ACC112 (cell line): ENCODE data around the gene PIH1D1.

ENCODE experiments used
- H2AFZ ChIP-seq: fragments of 200-600 bp; sonication (generic); one replicate; pipeline ENCODE4 v1.6.0; 2017; ENCODE audit warnings: antibody characterized with exemption, low read length; ENCODE audit not compliant: unreplicated experiment
- H3K27ac ChIP-seq: fragments of 200-600 bp; sonication (generic); 2 replicates; pipeline ENCODE4 v1.5.1; 2014; ENCODE audit warnings: low read depth, mild to moderate bottlenecking, antibody characterized with exemption, low read length, moderate library complexity
- H3K27me3 ChIP-seq: fragments of 200-600 bp; sonication (generic); 2 replicates; pipeline ENCODE4 v1.6.1; 2014; ENCODE audit warnings: mild to moderate bottlenecking, antibody characterized with exemption, low read length, moderate library complexity, mixed read lengths; ENCODE audit not compliant: insufficient read depth
- H3K36me3 ChIP-seq: fragments of 200-600 bp; sonication (generic); 2 replicates; pipeline ENCODE4 v1.6.1; 2016; ENCODE audit warnings: mild to moderate bottlenecking, antibody characterized with exemption, low read length, moderate library complexity, mixed read lengths; ENCODE audit not compliant: insufficient read depth
- H3K4me1 ChIP-seq: fragments of 200-600 bp; sonication (generic); one replicate; pipeline ENCODE4 v1.6.1; 2016; ENCODE audit warnings: low read length, mixed read lengths; ENCODE audit not compliant: insufficient read depth, unreplicated experiment, control insufficient read depth
- H3K4me3 ChIP-seq: fragments of 200-600 bp; sonication (generic); 2 replicates; pipeline ENCODE4 v1.5.1; 2014; ENCODE audit warnings: mild to moderate bottlenecking, low read depth, low read length
- H3K79me2 ChIP-seq: fragments of 200-600 bp; sonication (generic); one replicate; pipeline ENCODE4 v1.6.0; 2016; ENCODE audit warnings: low read length; ENCODE audit not compliant: control insufficient read depth, unreplicated experiment, insufficient read depth

Gene PIH1D1

DNA sequence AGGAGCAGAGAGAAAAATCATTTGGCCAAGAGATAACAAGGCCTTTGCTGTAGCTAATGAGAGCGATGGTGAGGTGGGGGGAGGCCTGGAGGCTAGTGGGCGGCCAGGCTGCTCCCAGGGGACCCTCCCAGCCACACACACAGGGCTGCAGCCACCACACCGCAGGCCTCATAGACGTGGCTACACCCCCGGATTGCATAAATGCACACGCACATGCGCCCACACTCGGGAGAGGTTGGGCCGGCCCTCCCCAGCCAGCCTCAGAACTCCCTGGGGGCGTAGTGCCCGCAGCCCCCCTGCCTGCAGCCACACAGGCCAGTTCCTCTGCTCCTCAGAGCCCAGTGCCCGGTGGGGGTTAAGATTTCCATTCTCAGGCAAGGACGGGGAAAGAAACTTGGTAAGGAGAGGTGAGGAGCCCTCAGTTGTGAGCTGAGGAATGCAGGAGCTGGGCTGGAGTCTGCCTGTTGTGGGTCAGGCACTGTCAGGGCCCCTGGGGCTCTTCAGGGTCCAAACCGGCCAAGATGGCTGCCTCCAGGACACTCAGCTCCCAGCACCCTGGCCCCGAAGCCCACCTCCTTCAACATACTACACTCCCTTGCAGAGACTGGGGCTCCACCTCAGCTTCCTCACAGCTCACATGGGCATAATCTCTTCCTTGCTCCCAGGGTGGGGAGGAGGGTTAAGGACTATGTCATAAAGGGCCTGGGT, 36.4 kb downstream of the PIH1D1 start:
- no peaks in the 10 kb centered on the region for H3K36me3 ChIP-seq
- H3K4me1 ChIP-seq, result no peaks in the 10 kb centered on the region
- no peak overlapping the region for H2AFZ ChIP-seq

DNA sequence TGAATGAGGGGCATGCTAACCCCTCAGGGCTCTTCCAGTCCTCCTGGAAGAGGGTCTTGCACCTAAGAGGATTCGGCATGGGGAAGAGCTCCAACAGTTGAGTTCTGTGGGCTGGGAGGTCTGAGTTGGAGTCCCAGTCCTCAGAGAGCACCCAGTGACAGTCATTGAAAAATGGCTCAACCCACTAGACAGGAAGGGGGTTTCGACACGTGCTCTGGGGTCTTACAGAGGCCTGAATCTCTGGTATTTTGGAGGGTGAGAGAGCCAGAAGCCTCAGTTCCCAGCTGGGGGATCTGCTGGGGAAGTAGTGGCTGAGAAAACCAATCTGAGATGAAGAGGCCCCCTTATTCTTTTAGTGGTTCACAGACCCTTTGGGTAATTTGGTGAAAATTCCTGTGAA, 37.4 kb downstream of the PIH1D1 start:
- no peaks in the 10 kb centered on the region for H3K36me3 ChIP-seq
- H3K27me3 ChIP-seq, result peaks cover 23% of the 10 kb centered on the region
- H3K4me3 ChIP-seq, result no peak overlapping the region
- no peaks in the 10 kb centered on the region for H3K79me2 ChIP-seq
- no peak overlapping the region for H2AFZ ChIP-seq
- H3K27ac ChIP-seq, result no peak overlapping the region
- H3K4me1 ChIP-seq, result no peaks in the 10 kb centered on the region

More for the DNA sequence above, 36.4 kb downstream of the PIH1D1 start:
- Histone ChIP-seq H3K27ac (no peak overlapping the region), H3K4me3 (no peak overlapping the region), H3K27me3 (peaks cover 33% of the 10 kb centered on the region), H3K79me2 (no peaks in the 10 kb centered on the region)

DNA sequence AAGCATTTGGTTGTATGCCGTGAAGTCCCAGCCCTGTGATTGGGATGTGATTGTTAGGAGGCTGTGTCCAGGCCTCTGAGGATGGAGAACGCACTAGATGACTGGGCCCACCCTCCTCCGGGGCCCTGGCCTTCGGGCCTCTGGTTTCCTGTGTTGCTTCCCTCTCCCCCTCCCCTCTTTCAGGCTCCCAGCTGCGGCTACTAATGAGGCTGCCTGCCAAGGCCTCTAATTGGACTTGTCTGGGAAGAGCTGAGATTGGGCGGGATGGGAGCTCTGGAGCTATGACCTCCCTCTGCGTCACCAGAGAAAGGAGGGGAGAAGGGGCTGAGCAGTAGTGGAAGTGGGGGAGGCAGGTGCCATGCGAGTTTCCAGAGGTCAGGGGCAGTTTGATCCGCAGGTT, 38.3 kb downstream of the PIH1D1 start:
- H3K27me3 ChIP-seq, result peaks cover 14% of the 10 kb centered on the region

DNA sequence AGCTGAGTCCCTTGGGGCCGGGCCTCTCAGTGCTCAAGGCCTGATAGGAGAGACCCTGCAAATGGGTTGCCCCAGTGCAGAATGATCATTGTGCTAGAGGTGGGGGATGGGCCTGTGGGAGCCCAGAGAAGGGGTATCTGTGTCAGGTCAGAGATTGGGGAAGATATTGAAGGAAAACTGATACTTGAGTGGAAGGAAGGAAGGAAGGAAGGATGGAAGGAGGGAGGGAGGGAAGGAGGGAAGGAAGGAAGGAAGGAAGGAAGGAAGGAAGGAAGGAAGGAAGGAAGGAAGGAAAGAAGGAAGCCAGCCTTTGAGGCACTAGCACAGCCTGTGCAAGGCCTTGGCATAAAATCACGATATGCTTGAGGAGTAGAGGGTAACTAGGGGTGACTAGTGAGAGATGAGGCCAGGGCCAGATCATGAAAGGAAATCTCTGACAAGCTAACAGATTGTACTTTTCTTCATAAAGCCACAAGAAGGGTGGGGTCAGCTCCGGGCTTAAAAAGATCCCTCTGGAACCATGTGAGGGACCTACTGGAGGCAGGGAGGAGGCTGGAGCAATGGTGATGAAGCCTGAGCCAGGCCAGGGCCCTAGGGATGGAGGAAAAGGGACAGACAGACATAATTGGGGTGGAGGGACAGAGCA, 39.8 kb downstream of the PIH1D1 start:
- H3K4me3 ChIP-seq, result no peak overlapping the region
- no peaks in the 10 kb centered on the region for H3K79me2 ChIP-seq
- H3K27ac ChIP-seq, result no peak overlapping the region
- no peaks in the 10 kb centered on the region for H3K36me3 ChIP-seq
- H3K27me3 ChIP-seq, result no peaks in the 10 kb centered on the region
- H2AFZ ChIP-seq, result no peak overlapping the region
- no peaks in the 10 kb centered on the region for H3K4me1 ChIP-seq

More for the DNA sequence above, 38.3 kb downstream of the PIH1D1 start:
- H2AFZ ChIP-seq, result no peak overlapping the region
- no peak overlapping the region for H3K27ac ChIP-seq
- H3K79me2 ChIP-seq, result no peaks in the 10 kb centered on the region
- no peak overlapping the region for H3K4me3 ChIP-seq
- no peaks in the 10 kb centered on the region for H3K36me3 ChIP-seq
- H3K4me1 ChIP-seq, result no peaks in the 10 kb centered on the region

DNA sequence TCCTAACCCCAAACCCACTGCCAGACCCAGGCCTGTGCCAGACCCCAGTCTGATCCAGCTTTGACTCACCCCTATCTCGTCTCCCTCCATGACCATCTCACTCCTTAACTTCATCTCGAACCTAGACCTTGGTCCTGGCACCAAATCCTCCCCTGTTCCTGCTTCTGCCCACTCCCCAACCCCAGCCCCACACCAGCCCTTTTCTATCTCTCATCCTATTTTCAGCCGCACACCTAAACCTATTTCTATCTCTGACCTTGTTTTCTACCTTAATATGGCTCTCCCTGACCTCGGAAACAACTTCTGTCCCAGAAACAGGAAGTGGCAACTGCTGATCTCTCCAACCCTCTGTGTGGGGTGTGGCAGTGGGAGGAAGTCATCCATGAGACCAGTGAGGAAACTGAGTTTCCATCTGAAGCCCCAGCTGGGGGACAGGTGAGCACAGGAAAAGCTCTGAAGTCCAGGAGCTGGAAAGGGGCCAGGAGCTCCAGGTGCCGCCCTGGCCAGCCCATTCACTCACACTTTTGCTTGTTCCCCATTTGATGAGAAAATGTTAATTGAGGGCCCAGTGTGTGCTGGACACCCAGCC, 42.1 kb downstream of the PIH1D1 start:
- Histone ChIP-seq H3K4me1 (no peaks in the 10 kb centered on the region), H3K4me3 (no peak overlapping the region), H3K36me3 (no peaks in the 10 kb centered on the region), H3K27me3 (no peaks in the 10 kb centered on the region), H3K79me2 (no peaks in the 10 kb centered on the region), H2AFZ (no peak overlapping the region), H3K27ac (no peak overlapping the region)

DNA sequence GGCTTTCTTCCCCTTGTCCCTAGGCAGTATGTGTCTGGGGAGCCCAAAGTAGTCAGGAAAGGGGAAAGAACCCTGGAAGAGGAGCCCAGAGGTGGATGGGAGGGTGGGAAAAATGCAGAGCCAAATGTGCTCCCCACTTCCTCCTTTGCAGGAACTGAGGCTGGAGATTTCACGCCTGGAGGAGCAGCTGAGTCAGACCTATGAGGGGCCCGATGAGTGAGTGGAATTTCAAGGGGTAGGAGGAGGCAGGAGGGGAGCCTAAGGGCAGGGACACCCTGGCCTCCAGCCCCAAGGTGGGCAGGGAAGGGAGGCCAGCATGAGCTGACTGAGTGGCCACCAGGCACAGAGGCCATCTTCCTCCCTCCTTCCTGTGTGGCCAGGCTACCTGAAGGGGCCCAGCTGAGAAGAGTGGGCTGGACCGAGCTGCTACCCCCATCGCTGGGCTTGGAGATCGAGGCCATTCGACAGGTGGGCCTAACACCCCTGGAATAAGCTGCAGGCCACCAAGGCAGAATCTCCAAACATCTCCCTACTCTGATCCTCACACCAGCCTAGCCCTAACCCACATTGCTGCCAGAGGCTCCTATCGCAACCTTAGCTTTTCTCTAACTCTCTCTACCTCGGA, 42.7 kb downstream of the PIH1D1 start:
- no peaks in the 10 kb centered on the region for H3K79me2 ChIP-seq
- H3K4me1 ChIP-seq, result no peaks in the 10 kb centered on the region
- no peak overlapping the region for H3K4me3 ChIP-seq
- H2AFZ ChIP-seq, result no peak overlapping the region
- H3K36me3 ChIP-seq, result no peaks in the 10 kb centered on the region
- H3K27ac ChIP-seq, result no peak overlapping the region
- no peaks in the 10 kb centered on the region for H3K27me3 ChIP-seq

DNA sequence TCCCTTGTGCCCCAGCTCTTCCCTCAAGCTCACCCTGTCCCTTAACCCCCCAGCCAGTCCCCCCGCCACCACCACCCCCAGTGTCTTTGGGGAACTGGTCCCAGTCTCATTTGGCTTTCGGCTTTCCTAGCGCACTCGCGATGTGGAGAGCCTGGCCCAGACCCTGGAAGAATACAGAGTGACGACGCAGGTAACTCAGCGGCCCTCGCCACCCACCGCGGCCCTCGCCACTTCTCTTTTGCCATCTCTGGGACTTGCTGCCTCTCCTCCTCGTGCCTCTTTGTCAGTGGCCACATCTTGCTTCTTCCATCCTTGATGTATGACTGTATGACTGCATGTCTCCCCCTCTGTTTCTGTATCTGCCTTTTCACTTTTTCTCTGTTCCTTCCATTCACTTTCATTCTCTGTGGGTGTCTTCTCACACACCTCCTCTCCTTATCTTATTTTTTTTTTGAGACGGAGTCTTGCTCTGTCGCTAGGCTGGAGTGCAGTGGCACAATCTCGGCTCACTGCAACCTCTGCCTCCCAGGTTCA, 44.1 kb downstream of the PIH1D1 start:
- H3K79me2 ChIP-seq, result no peaks in the 10 kb centered on the region
- H3K27ac ChIP-seq, result no peak overlapping the region
- H3K36me3 ChIP-seq, result no peaks in the 10 kb centered on the region
- H3K4me3 ChIP-seq, result no peak overlapping the region
- H3K27me3 ChIP-seq, result no peaks in the 10 kb centered on the region
- H2AFZ ChIP-seq, result no peak overlapping the region
- no peaks in the 10 kb centered on the region for H3K4me1 ChIP-seq

DNA sequence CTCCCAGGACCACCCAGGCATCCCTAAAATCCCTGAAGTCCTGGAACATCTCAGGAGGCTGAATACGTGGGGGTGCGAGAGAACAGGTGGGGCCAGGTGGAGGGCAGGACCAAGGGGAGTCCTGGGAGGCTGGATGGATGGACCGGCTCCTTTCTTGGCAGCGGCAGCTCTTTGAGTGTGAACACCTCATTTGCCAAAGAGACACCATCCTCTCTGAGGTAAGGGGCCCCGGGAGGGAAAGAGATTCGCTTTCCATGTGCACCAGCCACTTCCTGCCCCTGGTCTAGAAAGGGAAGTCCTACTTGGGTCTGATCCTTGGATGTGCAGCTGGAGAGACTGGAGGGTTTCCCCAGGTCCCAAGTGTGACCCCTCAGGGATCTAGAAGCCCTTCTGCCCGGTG, 44.5 kb downstream of the PIH1D1 start:
- Histone ChIP-seq H3K4me3 (no peak overlapping the region), H3K4me1 (no peaks in the 10 kb centered on the region), H3K27ac (no peak overlapping the region), H3K36me3 (no peaks in the 10 kb centered on the region), H2AFZ (no peak overlapping the region), H3K79me2 (no peaks in the 10 kb centered on the region), H3K27me3 (no peaks in the 10 kb centered on the region)

DNA sequence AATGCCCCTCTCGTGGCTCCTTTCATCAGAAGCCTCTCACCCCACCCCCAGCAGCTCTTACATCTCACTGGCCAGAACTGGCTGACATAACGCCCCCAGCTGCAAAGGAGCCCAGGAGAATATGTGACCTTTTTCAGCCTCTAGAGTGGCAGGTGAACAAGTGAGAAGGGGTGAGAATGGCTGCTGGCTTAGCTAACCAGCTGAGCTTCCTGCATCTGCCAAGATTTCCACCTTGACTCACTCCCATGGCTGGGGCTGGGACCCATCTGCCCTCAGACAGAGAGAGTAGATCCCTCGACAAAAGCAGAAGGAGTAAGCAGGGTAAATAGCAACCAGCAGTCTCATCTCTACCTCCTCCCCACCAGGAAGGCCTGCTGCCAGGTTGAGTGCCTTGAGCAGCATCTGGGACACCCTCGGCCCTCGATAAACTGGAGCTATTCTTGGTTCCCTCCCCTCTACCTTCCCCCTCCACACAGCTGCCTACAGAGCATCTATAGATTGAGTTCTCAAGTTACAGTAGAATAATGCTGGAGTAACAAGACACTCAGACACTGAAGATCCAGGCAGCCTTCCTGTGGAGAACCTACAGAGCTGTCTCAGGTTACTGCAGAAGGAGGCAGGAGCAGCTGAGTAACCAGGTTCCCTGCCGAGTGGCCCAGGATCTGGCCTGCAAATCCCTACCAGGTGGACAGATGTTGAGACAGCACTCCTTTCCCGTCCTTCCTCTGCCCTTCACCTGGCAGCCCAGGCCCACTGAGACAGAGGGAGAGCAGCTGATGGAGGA, 48.0 kb downstream of the PIH1D1 start:
- Histone ChIP-seq H3K79me2 (no peaks in the 10 kb centered on the region), H3K4me3 (no peak overlapping the region), H3K36me3 (no peaks in the 10 kb centered on the region), H2AFZ (no peak overlapping the region), H3K27ac (no peak overlapping the region), H3K27me3 (no peaks in the 10 kb centered on the region), H3K4me1 (no peaks in the 10 kb centered on the region)

DNA sequence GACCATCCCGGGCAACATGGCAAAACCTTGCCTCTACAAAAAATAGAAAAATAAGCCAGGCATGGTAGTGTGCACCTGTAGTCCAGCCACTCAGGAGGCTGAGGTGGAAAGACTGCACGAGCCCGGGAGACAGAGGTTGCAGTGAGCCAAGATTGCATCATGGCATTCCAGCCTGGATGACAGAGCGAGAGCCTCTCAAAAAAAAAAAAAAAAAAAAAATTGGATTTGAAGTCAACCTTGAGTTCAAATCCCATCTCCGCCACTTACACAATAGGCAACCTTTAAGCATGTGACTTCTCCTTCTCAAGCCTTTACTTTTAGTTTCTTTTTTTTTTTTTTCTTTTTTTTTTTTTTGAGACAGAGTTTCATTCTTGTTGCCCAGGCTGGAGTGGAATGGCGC, 51.6 kb downstream of the PIH1D1 start:
- Histone ChIP-seq H3K79me2 (no peaks in the 10 kb centered on the region), H3K36me3 (no peaks in the 10 kb centered on the region), H3K27ac (no peak overlapping the region), H3K4me3 (no peak overlapping the region), H3K27me3 (no peaks in the 10 kb centered on the region), H2AFZ (no peak overlapping the region), H3K4me1 (no peaks in the 10 kb centered on the region)
